Iris pigment epithelial cell (primary cell): ENCODE results near the gene PCSK2.

ENCODE experiments used
- DNase-seq: peaks from one replicate; pipeline ENCODE4 v3.0.0-alpha.2; 2011; ENCODE audit warnings: low read depth

PCSK2 gene

DNA sequence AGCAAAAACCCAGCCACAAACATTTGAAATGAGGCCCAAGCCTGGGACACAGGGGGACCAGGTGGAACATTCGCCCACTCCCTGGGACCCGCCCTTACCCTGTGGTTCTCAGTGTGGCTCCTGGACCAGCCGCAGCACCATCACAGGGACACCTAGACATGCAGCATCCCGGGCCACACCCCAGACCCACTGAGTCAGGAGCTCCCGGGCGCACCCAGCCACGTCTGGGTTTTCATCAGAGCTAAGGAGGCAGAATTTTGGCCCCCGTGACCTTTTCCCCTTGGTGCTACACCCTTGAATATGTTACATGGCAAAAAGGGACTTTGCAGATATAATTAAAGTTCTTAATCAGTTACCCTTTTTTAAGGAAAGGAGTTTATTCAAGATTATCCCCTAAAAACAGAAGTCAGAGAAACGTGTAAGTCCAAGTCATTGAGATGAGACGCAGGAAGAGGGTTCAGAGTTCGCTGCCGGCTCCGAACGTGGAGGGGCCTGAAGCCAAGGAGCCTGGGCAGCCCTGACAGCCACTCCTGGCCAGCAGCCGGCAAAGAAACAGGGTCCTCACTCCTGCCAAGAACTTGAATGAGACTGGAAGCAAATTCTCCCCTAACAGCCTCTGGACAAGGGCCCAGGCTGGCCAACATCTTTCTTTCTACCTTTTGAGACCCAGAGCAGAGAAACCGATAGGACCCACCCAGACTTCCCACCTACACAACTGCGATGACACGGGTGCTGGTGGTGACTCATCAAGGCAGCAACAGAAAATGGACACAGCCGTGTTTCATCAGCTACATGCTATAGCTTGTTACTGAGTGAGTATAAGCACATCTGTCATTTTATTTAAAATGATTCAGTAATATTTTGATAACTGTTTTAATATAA is 279.0 kb downstream of the PCSK2 start:
- peak; percentile 57 for DNase-seq

GRCh38 chr20:17507032-17507431 is 280.2 kb downstream of the PCSK2 start:
- no peak for DNase-seq

DNA sequence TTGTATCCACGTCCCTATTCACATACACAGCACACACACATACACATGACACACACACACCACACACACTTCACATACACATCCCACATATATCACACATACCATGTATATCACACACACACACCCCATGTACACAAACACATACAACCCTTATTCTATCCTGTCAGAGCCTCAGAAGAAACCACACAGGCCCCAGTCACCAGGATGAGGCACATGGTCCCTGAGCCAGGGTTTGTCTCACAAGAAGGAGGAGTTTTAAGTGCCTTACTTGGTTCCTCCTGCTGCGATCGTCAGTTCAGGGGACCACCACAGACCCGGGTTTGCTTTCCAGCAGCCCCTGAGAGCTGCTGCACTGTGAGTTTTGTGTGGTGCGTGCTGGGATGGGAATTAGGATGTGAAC is 280.7 kb downstream of the PCSK2 start:
- DNase-seq: no peak

- DNase-seq: no peak
Observed at GRCh38 chr20:17508756-17509155, 281.9 kb downstream of the PCSK2 start.

GRCh38 chr20:17510548-17510947 is 283.7 kb downstream of the PCSK2 start:
- DNase-seq: no peak

DNA sequence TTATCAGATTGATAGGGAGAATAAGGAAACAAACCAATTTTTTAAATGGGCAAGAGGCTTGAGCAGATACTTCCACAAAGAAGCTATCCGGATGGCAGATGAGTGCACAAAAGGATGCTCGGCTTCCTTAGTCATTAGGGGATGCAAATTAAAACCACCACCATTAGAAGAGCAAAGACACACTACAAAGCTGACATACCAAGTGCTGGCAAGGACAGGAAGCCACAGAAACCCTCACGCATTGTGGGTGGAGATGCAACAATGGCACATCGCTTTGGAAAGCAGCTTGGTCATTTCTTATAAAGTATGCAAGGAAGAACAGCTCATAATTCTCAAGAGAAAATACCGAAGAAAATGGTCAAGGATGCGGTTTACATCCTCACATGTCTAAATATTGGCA is 284.6 kb downstream of the PCSK2 start:
- no peak for DNase-seq

DNA sequence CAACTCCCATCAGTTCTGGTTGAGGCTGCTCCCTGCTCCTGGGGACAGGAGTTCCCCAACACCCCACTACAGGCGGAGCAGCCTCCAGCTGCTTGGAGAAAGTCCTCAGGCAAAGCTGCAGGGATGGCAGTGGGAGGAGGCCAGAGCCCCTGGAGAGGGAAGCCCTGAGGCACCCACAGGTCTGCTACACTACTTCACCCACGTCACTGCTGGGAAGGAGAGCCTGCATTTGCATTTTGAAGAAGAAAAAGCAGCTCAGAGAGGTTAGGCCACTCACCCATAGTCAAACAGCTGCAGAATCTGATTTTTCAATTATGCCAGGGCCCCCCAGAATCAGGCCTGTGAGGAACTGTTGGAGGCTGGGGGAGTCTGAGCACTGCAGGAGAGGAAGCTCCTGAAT is 287.1 kb downstream of the PCSK2 start:
- DNase-seq: no peak

GRCh38 chr20:17515053-17515452 is 288.2 kb downstream of the PCSK2 start:
- DNase-seq: no peak

- no peak for DNase-seq
Observed at GRCh38 chr20:17518339-17519052, 291.7 kb downstream of the PCSK2 start.

DNA sequence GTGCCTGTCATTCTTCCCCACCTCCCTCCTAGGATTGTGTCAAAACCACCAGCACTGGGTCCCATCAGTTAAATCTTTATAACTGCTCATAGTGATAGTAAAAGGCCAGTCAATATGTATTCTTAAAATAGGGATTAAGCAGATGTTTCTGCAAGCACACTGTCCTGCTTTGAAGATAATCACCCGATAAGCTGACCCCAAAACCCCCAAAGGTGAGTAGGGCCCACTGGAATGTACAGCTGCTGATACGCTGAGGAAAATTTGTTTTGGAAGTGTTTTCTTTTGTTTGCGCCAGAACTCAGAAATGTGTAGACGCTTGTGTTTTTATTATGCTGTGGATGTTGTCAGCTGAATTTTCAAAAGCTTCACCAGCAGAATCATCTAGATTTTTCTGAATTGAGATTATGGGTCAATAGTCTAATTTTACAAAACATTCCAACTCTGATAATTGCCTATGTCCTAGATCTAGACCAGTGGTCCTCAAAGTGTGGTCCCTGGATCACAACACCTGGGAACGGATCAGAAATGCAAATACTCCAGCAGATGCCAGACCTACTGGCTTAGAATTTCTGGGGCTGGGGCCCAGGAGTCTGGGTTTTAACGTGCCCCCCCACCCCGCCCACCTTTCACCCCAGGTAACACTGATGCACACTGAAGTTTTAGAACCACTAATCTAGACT is 292.9 kb downstream of the PCSK2 start:
- no peak for DNase-seq

GRCh38 chr20:17520583-17520982 is 293.7 kb downstream of the PCSK2 start:
- DNase-seq: no peak

DNA sequence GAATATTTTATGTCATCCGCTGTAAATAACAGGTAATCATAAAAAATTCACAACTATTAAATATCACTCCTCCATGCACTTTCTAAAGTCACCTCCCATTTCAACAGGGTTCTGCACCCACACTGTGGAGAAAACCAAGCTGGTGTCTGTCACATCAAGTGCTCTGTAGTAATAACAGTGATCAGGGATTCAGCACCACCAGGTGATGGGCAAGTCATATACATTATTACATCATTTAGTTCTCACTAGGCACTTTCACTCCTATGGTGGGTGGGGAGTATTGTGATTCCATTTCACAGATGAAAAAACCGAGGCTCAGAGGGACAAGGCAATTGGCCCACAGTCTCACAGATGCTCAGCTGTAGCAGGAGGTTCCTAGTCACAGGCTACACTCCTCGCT is 295.7 kb downstream of the PCSK2 start:
- DNase-seq: no peak

DNA sequence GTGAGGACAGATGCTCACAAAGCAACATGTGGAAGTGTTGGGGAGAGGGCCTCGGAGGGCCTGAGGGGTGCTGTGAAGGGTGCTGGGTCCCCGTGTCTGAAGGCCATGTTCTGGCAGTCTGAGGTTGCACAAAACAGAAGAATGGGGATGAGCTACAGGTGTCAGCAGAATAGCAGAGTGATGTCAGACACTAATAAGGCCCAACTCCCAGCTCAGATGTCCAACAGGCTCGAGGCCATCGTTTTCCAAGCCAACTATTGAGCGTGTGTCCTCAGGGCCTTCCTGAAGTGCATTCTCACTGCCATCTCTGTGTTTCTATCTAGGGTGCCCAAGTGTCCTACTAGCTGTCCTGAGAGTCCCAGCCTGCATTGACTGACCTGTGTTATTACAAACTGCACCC is 296.5 kb downstream of the PCSK2 start:
- DNase-seq: no peak

DNA sequence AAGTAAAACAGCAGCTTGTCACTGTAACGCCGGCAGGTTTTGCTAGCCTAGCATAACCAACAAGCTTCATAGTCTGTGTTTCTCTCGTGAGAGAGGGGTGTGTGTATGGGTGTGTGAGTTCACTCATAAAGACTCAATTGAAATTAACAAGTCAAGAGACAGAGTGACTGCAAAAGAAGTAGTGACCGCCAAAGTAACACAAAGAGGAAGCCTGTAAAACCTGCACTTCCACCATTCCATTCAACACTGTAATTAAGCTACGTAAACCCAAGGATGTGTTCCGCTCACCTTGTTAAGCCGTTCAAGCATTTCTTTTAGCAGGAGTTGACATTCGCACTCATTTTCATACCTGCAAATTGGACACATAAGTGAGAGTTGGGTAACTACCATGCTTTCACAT is 297.7 kb downstream of the PCSK2 start:
- DNase-seq: no peak

DNA sequence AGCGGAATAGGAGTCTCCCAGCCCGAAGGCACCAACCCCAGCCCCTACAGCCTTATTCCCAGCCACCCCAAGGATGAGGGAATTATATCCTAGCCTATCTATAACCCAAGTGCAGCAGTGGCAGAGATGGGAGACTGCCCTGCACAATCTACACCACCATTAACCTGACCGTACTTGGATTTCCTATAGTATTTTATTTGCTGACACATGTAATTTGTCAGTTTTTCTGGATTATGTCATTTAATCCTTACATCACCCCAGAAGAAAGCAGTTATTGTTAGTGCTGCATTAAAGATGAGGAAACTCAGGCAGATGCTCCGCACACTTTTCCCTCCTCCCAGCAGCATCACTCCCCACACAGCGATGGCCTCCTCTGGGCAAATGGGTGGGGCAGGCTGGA is 298.3 kb downstream of the PCSK2 start:
- DNase-seq: no peak

- DNase-seq: peak; percentile 44
Observed at GRCh38 chr20:17525650-17526049, 298.8 kb downstream of the PCSK2 start.

GRCh38 chr20:17529586-17529985 is 302.7 kb downstream of the PCSK2 start:
- DNase-seq: no peak

DNA sequence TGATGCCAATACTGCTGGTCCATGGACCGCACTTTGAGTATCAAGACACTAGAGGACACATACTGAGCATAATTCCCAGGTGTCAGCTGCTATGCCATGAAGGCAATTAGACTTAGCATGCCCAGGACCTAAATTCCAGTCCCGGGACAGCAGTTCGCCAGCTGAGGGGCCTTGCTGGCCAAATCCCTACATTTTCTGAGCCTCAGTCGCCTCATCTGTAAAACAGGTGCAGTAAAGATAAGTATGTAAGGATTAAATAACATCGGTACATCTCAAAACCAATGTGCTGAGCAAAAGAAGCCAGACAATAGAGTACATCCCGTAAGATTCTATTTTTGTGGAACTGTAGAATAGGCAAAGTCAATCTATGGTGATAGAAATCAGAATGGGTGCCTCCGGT is 303.3 kb downstream of the PCSK2 start:
- no peak for DNase-seq

DNA sequence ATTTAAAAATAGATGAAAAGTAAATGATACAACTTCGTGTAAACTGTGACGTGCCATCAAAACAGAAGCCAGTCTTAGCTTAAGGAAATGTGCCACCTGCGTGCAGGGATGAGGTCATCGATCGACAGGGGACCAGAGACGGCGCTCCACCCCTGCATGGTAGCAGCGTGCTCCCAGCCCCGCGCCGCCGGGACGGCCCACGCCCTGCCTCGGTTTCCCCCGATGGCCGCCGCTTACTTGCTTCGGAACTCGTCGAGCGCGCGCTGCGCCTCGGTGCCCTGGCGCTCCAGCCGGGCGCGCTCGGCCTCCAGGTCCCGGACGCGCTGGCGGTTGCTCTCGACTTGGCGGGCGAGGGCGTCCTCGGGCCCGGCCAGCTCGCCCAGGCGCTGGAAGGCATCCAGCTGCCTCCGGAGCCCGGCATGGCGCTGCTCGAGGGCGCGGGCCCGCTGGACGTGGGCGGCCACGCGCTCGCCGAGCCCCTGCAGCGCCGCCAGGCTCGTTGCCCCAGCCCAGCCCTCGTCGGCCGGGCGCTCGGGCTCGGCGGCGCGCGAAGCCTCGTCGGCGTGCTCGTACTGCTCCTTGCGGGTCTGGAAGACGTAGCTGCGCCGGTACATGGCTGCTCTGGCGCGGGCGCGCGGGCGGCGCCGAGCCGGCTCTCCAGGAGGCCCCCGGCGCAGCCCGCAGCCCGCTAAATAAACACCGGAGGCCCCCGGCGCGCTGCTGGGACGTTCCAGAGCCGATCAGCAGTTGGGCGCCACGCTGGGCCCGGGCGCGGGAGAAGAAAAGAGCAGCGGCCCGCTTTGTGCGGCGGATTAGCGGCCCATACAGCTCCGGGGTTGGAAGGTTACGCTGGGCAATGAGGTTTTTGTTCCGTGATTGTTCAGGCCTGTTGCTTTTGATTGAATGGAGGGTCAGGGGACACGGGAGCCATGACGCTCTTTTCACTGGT is 304.1 kb downstream of the PCSK2 start, which contains the start of gene BFSP1:
TSS of gene BFSP1 (minus strand) at position 664 of the 949 bp plus-strand sequence. CDS start at position 614, 50 bp downstream.
- DNase-seq: peak; percentile 71

DNA sequence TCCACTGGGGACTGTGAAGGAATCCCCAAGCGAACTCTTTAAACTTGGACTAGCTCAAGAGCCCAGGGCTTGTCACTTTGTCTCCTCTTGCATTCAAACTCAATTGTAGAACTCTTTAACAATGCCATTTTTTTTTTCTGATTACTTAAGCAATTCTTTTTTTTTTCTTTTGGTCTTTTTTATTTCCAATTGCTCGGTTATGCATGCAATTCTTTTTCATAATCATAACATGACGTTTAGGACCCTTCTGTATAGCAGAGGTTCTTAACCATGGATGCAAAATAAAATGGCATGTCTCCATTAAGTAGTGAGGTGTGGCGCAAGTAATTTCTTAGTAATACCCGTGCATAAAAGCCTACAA is 304.8 kb downstream of the PCSK2 start:
- DNase-seq: no peak

DNA sequence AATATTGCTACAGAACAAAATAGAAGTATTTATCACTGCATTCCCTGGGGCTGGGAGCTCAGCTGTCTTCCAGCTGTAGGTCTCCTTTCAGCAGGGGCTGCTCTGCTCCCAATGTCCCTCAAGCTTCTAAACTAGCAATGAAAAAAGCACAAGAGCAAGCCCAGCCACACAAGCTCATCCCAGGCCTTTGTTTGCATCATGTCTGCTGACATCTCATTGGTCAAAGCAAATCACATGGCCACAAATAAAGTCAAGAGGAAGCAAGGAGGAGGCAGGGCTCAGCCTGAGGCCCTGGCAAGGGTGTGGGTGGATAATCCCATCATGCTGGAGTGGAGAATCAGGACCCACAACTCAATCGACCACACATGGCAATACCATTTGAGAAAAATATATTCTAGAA is 306.6 kb downstream of the PCSK2 start:
- DNase-seq: peak; percentile 79

DNA sequence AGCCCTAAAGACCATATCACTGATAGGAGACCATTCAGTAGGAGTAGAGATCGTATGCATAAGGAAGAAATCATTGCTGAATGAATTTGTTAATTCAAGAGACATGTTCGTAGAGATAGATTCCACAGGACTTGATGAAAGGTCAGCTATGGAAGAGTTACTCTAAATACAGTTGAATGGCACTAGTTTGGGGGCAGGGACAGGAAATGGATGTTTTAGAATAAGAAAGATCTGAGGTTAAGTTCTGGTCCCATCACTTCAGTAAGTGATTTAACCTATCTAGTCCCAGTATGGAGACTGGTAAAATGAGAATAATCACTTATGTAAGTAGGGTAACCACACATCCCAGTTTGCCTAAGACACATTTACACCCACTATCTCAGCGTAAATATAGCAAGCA is 307.2 kb downstream of the PCSK2 start:
- DNase-seq: no peak
